PC-9 (cell line): ENCODE data around the gene SIK2.

Source experiments
- CTCF ChIP-seq: fragments of 200-600 bp; sonication (generic); conservative IDR thresholded peaks from 2 replicates; pipeline ENCODE4 v1.6.1; 2017; ENCODE audit warnings: mixed run types, antibody characterized with exemption, mild to moderate bottlenecking, moderate library complexity
- EZH2 ChIP-seq: fragments of 200-600 bp; sonication (generic); IDR thresholded peaks from 2 replicates; pipeline ENCODE4 v1.8.0; 2017; ENCODE audit warnings: antibody characterized with exemption, low read depth

GRCh38 chr11:111749646-111750045, 147.4 kb downstream of the SIK2 start:
- no peak for TF ChIP-seq CTCF
- no peak for TF ChIP-seq EZH2
